Measurements from ENCODE around the gene MCM9. TPM values are rescaled to one million over a fixed set of nuclear protein-coding genes. Genes with fewer than 3 reads are reported as not detected.

Gene MCM9
- total RNA-seq, 1 experiment from 2014 or later = 3.9 TPM

DNA sequence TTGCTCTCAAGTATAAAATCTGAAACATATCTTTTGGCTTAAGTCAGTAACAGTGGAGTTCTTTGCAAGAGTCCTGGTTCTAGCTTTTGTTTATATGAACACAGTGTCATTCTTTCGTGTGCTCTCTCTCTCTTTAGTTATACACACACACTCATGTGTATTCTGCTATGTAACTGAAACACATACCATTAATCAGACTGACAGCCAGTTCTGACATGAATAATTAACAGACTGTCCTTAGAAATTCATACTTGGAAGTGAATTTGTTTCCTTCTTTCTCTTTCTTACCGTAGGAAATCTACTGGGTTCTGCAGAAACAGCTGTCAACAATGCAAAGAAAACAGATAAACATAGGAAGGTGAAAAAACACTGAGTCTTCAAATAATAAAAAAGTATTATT is 2.5 kb downstream of the MCM9 start:
- DNase-seq (ENCODE audit: low read depth) = no peak

DNA sequence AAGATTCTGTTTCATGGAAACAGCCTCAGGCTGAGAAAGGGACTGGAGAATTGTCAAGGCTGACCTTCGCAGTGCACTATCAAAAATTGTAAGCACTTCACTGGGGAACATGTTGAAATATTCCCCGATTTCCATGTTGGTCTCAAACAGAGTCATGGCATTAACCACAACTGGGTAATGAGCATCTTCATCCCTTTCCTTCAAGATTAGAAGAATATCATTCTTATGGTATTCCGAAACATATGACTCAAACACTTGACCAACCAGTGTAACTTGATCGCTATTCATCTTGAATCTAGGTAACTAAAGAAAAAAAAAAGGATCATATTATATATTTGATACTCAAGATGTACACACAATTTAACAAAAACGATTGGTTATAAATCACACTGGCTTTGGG is 3.5 kb downstream of the MCM9 start:
- DNase-seq (ENCODE audit: low read depth) = no peak

DNA sequence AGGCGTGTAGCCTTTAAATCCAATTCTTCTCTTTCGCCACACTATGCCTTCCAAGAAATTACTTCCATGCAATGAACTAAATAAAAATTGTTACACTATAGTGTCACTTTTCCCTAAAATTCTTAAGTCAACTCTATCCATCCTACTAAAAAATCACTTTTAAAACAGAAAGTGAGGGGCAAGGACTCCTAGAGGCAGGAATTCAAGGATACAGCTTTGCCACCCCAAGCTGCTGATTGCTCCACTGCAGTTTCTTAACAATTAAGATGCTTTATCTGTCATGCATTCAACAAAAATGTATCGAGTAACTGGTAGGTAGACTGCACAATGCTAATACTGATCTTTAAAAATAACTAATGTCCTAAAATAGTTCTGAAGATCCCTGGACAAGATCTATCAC is 4.3 kb downstream of the MCM9 start:
- DNase-seq (ENCODE audit: low read depth) = no peak

DNA sequence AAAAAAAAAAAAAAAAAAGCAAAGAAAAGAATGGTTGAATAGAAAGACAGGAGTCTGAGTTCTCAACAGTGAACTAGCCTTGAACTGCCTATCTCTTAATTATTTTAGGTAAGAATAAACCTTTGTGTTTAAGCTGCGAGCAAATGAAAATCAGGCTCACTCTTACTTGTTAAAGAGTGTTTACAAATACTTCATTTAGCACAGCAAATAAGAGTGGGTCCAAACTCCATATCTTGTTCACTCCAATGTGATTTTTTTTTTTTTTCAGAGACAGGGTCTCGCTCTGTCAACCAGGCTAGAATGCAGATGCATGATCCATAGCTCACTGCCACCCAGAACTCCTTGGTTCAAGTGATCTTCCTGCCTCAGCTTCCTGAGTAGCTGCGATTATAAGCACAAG is 11.9 kb downstream of the MCM9 start:
- no peak for DNase-seq (ENCODE audit: low read depth)

DNA sequence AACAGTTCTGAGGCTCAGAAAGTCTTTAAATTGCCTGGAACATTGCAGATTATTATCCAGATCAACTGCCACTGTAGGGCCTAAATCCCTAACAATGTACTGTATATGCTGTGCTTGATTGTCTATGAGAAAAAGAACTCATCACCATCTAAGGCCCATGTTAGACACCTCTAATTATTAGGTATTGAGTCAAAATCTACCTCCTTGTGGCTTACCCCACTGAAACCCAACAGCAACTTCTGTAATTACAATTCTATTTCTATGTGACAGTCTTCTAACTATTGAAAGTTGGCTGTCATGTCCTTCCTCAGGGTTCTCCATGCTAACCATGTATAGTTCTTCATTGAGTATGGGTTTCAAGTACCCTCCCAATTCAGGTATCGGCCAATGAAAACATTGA is 13.9 kb downstream of the MCM9 start:
- DNase-seq (ENCODE audit: low read depth) = no peak

DNA sequence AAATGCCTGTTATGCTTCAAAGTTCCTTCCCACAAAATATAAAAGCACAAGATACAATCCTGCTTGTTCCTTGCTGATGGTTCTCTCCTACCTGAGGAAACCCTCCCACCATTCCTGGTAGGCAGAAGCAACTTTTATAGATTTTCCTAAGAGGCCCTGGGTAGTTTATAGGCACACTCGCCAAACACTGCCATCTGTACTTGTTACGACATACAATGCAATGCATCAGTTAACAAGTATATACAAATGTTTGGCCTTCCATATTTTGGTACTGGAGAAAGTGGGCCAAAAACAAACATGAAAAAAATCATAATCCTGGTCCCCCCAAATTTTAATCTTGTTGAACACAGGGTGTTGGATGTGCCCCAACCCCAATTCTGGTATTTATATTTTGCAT is 16.6 kb downstream of the MCM9 start:
- DNase-seq (ENCODE audit: low read depth) = no peak

DNA sequence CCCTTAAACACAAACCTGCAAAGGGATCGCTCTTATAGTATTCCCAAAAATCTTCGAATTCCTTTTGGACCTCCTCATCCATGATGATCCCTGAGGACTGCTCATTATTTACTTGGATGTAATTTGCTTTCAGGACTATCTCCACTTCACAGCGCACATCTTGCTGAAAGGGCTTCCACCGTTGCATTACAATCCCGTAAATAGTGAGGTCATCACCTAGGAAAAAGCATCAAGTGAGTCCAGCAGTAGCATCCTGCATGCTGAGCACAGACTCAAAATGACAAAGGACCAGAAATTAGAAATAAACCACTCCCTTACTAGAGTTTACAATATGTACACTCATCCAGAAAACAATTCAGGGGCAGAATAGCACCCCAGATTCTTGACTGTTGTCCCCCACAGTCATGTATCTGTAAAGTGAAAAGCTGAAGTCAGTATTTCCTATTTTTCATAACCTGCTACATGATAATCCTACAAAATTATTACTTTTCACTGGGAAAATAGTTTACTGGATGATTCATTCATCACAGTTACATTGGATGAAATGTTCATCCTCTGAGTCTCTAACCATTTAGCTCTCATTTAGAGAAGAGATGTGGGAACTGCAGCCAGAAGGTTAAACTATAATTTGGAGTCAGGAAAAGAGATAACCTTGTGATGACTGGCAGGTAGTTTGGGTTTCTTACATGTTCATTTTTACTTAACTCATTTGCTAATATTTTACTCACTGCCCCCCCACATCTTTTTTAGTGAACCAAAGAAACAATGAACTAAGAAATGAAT is 17.2 kb downstream of the MCM9 start:
- DNase-seq (ENCODE audit: low read depth) = no peak

DNA sequence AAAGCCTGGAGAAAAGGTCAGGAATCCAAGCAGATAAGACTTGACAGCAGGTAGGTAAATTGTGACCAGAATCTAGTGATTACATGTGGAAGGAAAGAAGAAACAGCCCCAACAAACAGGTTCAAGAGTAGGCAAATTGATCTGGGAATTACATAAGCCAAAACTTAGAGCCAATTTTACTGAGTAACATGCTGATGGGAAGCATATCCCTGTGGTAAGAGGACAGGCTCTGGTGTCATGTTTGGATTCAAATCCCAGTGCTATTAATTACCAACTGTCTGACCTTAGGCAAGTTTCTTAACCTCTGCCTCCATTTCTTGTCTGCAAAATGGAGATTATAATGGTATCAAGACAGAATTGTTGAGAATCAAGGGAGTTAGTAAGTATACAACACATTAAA is 20.4 kb downstream of the MCM9 start:
- no peak for DNase-seq (ENCODE audit: low read depth)

DNA sequence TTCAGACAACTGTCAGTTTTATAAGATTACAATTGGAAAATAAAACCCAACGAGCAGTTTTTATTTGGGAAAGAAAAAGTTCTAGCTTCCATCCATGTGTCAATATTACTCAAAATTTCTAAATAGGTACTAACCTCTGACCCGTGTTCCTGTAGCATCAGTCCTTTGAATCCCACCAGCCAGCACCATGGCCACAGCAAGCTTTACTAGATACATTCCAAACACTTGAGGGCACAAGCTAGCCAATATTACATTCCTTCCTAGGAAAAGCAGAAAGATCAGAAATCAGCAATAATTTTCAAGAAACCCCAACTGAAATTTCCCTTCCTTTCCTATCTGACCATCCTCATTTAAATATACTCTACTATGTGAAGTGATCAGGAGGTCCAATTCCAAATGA is 21.8 kb downstream of the MCM9 start:
- no peak for DNase-seq (ENCODE audit: low read depth)

DNA sequence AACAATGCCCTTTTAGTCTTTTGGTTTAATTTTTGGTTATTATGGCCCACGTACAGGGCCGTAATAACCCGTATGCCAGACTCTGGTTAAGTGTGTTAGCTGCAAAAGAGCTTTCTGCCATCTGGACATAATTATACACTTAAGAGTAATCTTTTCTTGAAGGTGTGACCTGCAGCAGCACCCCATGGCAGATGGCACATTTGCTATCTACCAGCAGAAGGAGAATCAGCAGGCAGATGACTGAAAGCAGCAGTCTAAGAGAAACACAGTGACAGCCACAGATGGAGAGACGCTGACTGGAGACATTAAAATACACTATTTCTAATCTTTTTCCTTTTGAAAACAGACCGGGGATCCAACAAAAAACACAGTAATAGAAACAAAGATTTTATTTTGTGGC is 22.3 kb downstream of the MCM9 start:
- DNase-seq (ENCODE audit: low read depth) = no peak

DNA sequence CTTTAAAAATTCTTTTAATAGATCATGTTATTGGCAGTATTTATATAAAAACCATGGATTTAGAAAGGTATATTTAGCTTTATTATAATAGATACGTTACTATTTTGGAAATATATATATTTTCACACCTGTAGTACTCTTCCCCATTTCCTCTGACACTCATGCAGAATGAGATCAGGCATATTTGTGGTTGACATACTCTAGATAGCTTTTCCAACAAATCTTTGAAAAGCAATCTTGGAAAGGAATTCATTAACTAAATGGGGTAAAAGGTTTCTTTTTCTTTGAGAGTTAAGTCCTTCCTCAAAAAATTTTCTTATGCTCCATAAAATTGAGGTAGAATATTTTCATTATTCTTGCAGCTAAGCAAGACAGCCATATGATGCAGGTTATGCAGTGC is 26.5 kb downstream of the MCM9 start:
- DNase-seq (ENCODE audit: low read depth) = peak; percentile 9

DNA sequence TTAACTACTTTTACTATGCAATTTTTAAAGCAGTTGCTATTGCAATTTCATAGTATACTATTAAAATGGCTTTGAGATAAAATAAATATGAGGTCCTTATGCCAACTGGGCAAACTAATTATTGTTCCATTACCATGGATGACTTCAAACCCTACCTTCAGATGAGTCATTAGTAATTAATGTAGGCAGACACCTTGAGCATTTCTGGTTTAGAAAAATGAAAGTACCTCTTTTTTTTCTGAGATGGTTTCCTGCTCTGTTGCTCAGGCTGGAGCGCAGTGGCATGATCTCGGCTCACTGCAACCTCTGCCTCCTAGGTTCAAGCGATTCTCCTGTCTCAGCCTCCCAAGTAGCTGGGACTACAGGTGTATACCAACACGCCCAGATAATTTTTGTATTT is 29.1 kb downstream of the MCM9 start:
- no peak for DNase-seq (ENCODE audit: low read depth)

DNA sequence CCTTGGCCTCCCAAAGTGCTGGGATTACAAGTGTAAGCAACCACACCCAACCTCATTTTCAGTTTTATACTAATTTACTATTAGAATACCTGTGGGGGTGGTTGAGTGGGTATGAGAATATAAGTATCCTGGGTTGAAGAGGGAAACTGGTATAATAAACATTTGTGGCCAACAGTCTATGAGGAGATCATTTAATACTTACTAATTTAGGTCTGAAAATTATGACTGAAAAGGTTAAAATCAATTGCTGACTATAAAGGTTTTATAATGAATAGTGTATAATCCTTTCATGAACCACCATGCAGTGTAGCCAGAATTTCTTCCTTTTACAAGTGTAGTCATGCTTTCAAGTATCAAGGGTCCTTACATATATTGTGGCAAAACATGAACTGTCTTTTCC is 29.9 kb downstream of the MCM9 start:
- DNase-seq (ENCODE audit: low read depth) = no peak

DNA sequence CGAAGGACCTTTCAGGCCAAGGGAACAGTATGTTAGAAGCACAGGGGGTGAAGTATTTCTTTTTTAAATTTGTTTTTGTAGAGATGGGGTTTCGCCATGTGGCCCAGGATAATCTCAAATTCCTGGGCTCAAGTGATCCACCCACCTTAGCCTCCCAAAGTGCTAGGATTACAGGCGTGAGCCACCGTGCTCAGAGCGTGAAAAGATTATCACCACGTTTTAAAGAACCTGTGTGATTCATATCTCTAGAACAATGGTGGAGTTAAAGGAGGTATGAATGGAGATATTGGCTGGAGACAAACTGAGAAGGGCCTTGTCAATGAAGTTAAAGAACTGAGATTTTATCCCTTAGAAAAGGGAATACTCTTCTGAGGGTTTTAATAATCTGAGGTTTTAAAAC is 31.3 kb downstream of the MCM9 start:
- DNase-seq (ENCODE audit: low read depth) = no peak

DNA sequence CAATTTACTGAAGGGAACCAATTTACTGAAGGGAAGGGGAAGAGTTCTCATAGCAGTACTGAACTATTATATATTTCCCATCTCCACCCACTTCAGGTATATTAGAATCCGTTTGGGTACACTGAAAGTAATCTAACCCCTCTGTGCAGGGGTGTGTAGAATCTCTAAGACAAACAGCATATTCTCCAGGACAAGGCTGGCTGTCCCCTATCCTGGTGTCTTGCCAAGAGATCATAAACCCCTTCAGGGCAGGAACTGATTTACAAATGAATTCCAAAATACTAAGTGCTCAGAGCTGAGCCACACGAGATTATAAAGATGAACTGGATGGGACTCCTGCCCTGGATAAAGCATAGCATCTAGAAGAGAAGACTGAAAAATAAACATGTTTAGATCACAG is 31.8 kb downstream of the MCM9 start:
- no peak for DNase-seq (ENCODE audit: low read depth)

DNA sequence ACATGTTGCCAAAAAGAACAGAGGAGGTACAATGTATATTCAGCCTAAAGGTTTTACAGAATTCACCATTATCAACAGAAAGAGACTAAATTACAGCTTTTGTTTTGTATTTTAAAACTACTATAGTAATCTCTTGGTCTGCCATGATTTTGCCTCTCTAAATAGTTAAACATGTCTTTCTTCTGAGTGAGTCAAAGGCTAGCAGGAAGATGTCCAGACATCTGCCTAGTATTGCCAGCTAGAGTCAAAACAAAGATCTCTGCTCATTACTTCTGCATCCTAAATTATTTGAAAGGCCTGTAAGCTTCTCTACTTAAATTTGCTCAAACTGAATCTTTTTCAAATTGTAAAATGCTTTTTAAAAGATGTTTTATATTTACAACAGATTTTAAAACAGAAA is 32.2 kb downstream of the MCM9 start:
- DNase-seq (ENCODE audit: low read depth) = peak; percentile 3

DNA sequence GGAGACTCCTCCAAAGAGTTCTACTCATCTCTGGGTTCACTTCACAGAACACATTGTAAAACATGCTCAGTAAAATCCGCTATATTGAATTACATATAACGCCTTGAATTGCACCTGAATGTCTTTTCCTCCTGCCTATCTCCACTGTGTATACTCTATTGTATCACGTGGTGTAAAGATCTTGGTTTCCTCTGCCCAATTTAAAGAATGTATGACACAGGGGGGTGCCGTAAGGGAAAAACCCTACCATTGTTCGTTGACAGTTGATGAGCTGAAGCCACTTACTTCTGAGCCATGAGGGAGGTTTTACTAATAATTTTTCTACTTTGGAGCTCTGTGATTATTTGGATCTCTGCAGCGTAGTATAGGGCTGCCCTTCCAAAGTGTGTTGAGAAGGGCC is 35.0 kb downstream of the MCM9 start:
- no peak for DNase-seq (ENCODE audit: low read depth)

DNA sequence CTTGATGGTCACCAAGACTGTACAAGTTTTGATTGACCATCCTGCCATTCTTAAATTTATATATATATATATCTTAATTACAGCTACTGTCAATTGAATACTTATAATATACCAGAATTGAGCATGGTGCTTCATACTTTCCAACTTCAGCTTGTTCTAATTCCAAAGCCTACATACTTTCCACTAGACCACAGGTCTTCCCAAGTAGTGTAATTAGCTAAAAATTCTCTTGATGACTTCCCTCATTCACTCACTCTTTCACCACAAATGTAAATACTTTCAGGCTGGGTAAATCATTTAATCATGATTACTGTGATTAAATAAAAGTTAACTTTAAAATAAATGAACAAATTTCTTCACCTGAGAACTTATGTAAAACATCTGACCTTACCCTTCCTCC is 37.6 kb downstream of the MCM9 start:
- DNase-seq (ENCODE audit: low read depth) = no peak

DNA sequence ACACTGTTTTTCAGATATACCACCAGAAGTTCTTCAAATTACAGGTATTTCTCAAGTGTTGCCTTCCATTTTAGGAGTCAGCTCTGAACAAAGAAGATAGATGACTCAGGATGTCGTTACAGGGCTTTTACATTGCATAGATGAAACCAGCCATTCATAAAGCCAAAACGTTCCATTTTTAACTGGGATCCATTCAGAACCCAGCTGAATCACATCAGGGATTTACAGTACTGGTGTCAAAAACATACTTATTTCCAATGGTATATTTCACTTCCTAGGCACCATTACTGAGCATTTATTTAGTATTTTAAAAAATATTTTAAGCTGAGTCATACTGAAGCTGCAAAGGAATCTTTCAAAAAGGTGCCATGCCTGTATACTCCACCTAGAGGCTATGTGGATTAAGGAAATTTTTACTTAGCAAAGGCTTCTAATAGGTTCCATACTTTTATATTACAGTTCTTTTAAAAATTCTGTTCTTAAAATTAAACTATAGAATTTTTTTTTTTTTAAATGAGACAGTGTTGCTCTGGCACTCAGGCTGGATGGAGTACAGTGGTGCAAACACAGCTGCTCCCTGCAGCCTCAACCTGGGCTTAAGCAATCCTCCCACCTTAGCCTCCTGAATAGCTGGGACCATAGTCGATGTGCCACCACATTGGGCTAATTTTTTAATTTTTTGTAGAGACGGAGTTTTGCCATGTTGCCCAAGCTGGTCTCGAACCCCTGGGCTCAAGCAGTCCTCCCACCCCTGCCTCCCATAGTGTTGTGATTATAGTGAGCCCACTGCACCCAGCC is 38.4 kb downstream of the MCM9 start:
- DNase-seq (ENCODE audit: low read depth) = peak; percentile 65

DNA sequence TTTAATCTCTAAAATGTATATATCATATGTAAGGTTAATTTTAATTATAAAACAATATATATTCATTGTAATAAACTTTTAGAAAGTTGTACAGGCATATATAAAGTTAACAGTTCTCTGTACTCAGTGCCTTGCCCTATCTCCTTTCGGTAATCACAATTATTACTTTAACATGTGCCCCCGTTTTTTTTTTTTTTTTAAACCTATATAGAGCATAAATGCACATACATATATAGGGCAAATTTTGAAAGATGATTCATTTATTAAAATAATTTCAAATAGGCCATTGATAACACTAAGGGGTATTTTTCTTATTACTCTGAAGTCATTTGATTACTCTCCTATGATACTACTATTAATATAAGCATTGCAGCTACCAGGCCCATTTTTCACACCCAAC is 39.1 kb downstream of the MCM9 start:
- DNase-seq (ENCODE audit: low read depth) = no peak

DNA sequence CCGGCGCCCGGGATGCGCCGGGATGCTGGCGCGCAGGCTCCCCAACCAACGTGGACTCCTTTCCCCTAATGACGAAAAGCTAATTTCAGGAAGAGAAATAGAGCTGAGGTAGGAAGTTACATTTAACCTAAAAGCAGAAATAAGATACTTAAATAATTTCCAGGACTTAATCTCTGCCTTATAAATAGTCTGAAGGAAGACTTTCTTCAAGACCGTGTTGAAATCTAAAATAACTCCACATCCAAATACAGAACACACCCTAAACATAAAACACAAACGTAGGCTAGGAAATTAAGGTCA is 39.7 kb downstream of the MCM9 start:
- no peak for DNase-seq (ENCODE audit: low read depth)

DNA sequence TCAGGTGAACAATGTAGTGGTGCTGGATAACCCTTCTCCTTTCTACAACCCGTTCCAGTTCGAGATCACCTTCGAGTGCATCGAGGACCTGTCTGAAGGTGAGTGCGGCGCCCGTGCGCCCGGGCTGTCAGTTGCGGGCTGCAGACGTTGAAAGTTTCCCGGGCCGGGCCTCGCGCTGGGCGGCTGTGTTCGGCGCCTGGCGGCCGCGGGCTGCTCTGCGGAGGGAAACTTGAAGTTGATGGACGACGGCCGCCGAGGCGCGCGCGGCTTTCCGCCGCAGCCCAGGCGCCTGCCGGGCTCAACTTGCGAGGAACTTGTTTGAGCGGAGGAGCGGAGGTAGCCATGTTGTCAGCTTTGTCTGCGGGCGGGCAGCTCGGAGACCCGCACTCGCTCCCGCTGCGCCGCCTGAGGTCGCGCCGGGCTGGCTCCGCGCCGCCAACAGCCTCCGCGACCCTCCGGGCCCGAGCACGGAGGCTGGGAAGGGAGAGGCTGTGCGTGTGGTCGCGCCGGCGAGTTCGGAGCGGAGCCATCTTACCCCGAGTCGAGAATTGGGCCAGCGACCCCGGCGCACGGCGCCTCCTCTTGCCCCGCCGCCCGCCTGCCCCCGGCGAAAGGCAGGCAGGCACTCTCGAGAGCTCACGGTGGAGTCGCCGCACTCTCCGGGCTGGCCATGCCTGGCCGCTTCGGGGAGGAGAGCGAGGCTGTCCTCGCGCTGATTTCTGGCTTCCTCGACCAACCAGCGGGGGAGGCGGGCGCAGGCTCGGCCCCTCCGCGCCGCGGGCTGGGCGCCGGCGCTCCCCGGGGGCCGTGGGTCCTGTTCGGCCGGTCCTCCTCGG is 40.3 kb downstream of the MCM9 start:
- peak; percentile 48 for DNase-seq (ENCODE audit: low read depth)
